HEK293T (cell line): ENCODE data around the gene HDLBP.

Source experiments
- CTCF ChIA-PET: fragments of 350-600 bp; formaldehyde crosslinking; extraction: SDS; loops from one replicate; lab custom pipeline; 2021; ENCODE audit warnings: antibody characterized with exemption, inconsistent platforms; lab: Yijun Ruan, JAX
- POLR2A ChIA-PET: fragments of 350-600 bp; formaldehyde crosslinking; extraction: SDS; loops from one replicate; lab custom pipeline; 2020; ENCODE audit warnings: antibody characterized with exemption, inconsistent platforms; lab: Yijun Ruan, JAX
- DNase-seq: peaks from one replicate; pipeline ENCODE4 v3.0.0; 2012; ENCODE audit warnings: mixed read lengths; ENCODE audit errors: extremely low spot score
- CTBP1 ChIP-seq: fragments of 450-650 bp; IDR thresholded peaks from 2 replicates; pipeline ENCODE4 v1.6.1; 2016; ENCODE audit warnings: borderline replicate concordance
- SP1 ChIP-seq: fragments of 450-650 bp; IDR thresholded peaks from 2 replicates; pipeline ENCODE4 v1.6.1; 2017
- SUZ12 ChIP-seq: fragments of 450-650 bp; IDR thresholded peaks from 2 replicates; pipeline ENCODE4 v1.6.1; 2016; ENCODE audit warnings: mild to moderate bottlenecking
- TARDBP ChIP-seq: fragments of 450-650 bp; IDR thresholded peaks from 2 replicates; pipeline ENCODE4 v1.6.1; 2016

HDLBP gene

DNA sequence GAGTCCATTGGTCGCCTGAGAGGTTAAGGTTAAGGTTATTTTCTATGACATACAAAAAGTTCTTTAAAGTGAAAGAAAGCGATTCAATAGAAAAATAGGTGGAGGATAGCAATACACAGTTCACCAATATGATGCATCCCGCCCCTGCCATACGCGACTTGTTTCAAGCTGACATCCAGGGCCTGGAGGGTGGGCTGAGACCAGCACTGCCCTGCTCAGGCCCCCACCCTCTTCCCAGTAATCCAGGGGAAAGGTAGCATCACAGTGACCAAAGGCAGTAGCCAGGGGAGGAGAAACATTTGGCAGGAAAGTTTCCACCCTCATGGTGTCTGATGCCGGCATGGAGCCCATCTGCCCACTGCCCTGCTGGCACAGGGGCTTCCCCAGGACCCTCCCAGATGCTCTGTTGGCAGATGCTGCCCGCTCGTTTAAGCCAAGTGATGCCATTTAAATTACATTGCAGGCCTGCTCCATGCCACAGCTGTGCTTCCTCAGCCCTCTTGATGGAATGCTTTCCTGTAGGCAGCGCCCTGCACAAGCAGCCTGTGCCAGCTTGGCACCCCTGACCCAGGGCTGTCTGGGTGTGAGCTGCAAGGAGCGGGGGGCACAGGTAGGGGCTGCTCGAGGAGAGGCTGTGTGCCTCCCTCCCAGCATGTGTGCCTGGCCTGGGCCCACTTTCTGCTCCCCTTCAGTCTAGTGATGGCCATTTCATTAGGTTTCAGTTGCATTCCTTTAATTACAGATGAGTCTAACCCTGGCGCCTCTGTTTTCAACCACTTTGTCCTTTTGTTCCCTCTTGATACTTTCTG is 137.7 kb downstream of the HDLBP start:
- DNase-seq, result no peak
- TF ChIP-seq SUZ12 (no peak), CTBP1 (no peak), TARDBP (no peak), SP1 (no peak)
- ChIA-PET POLR2A (no interaction called here), CTCF (interaction anchor here (0.7 kb wide), 1 partner anchor 232 kb away, joined by 3 read pairs; no protein-coding TSS in a partner anchor)
